K562 (cell line): ENCODE measurements around the gene AMH. TPM values are rescaled to one million over a fixed set of nuclear protein-coding genes. Genes with fewer than 3 reads are reported as not detected.

Source experiments
- CHD4 ChIP-seq: fragments of 200-600 bp; sonication (generic); IDR thresholded peaks from 3 replicates; pipeline ENCODE4 v1.6.1; 2012; ENCODE audit warnings: low read depth, mild to moderate bottlenecking, mixed read lengths, low read length, inconsistent platforms; ENCODE audit not compliant: insufficient read depth, insufficient replicate concordance, poor library complexity, severe bottlenecking
- CREB5 ChIP-seq: fragments of 250-450 bp; sonication (Bioruptor Pico); IDR thresholded peaks from 2 replicates; pipeline ENCODE4 v1.5.0; 2020; ENCODE audit warnings: mild to moderate bottlenecking
- DLX4 ChIP-seq: fragments of 250-450 bp; sonication (Bioruptor Pico); IDR thresholded peaks from 2 replicates; pipeline ENCODE4 v1.6.1; 2021; ENCODE audit warnings: mild to moderate bottlenecking
- GATAD2A ChIP-seq: fragments of 450-650 bp; IDR thresholded peaks from 2 replicates; pipeline ENCODE4 v1.6.1; 2017
- HMGN3 ChIP-seq: IDR thresholded peaks from 2 replicates; pipeline ENCODE4 v1.6.1; 2011; ENCODE audit warnings: borderline replicate concordance, low read depth, mild to moderate bottlenecking, mixed read lengths, low read length; ENCODE audit not compliant: insufficient read length; ENCODE audit errors: extremely low read depth
- PCBP2 ChIP-seq: fragments of 200-400 bp; formaldehyde crosslinking; IDR thresholded peaks from 2 replicates; pipeline ENCODE4 v1.6.1; 2018; ENCODE audit warnings: low read length, low read depth, mild to moderate bottlenecking, moderate library complexity; ENCODE audit not compliant: poor library complexity, severe bottlenecking
- RAD21 ChIP-seq, 2 experiments: fragments of 250-450 bp in 1 of 2; fragments of 450-650 bp in 1 of 2; sonication (Bioruptor Pico) in 1 of 2; formaldehyde crosslinking in 1 of 2; IDR thresholded peaks in 1 of 2; conservative IDR thresholded peaks in 1 of 2; 2 replicates each; pipeline versions ENCODE4 v1.4.0 to v1.8.0; 2020 to 2022; ENCODE audit warnings: mild to moderate bottlenecking in 2 of 2, moderate library complexity in 1 of 2
- SNIP1 ChIP-seq: fragments of 450-650 bp; IDR thresholded peaks from 2 replicates; pipeline ENCODE4 v1.7.1; 2017; ENCODE audit warnings: low read depth, mild to moderate bottlenecking
- SRSF7 ChIP-seq: fragments of 200-400 bp; formaldehyde crosslinking; optimal IDR thresholded peaks from 2 replicates; pipeline ENCODE3; 2017; ENCODE audit warnings: mild to moderate bottlenecking, low read depth, low read length
- TEAD2 ChIP-seq: fragments of 450-650 bp; IDR thresholded peaks from 2 replicates; pipeline ENCODE4 v1.6.1; 2016; ENCODE audit warnings: missing genetic modification characterization, control low read depth, missing compliant biosample characterization
- USF1 ChIP-seq: sonication (generic); formaldehyde crosslinking; IDR thresholded peaks from 2 replicates; pipeline ENCODE4 v1.9.0; 2022; ENCODE audit warnings: mild to moderate bottlenecking, missing genetic modification reagents
- ZKSCAN8 ChIP-seq: fragments of 200-800 bp; sonication (Bioruptor generic); IDR thresholded peaks from 2 replicates; pipeline ENCODE4 v1.6.1; 2016; ENCODE audit warnings: missing genetic modification characterization, missing compliant biosample characterization
- ZNF551 ChIP-seq: fragments of 250-450 bp; sonication (Bioruptor Pico); IDR thresholded peaks from 2 replicates; pipeline ENCODE4 v1.5.0; 2021; ENCODE audit warnings: mild to moderate bottlenecking, moderate library complexity
- ZNF584 ChIP-seq: fragments of 200-800 bp; sonication (Bioruptor generic); IDR thresholded peaks from 2 replicates; pipeline ENCODE4 v1.6.1; 2016; ENCODE audit warnings: low read depth, mild to moderate bottlenecking, missing genetic modification characterization, missing compliant biosample characterization
- ZNF592 ChIP-seq: fragments of 450-650 bp; IDR thresholded peaks from 2 replicates; pipeline ENCODE4 v1.6.1; 2017; ENCODE audit warnings: antibody characterized with exemption, mild to moderate bottlenecking
- ZNF639 ChIP-seq, 2 experiments: fragments of 200-800 bp in 1 of 2; sonication (Bioruptor generic) in 1 of 2; sonication (generic) in 1 of 2; formaldehyde crosslinking in 1 of 2; IDR thresholded peaks in 1 of 2; conservative IDR thresholded peaks in 1 of 2; 2 replicates each; pipeline versions ENCODE4 v1.5.0 to v1.6.1; 2016 to 2020; ENCODE audit warnings: missing compliant biosample characterization in 1 of 2, missing genetic modification characterization in 1 of 2, missing genetic modification reagents in 1 of 2
- polyA plus RNA-seq, 8 experiments: library from polyadenylated mRNA; depleted of rRNA in 4 of 8; stranded (reverse) in 5 of 8; unstranded in 3 of 8; fragments of >200 nt; fragmentation: Nextera tagmentation in 2 of 8; fragmentation: Illumina TruSeq in 1 of 8; extraction: Ambion mirVana in 2 of 8; extraction: Trizol in 1 of 8; gene quantifications; 2 replicates each; pipeline versions ENCODE4 v1.2.1 to v1.2.3, GENCODE V29; 2011 to 2014; ENCODE audit warnings: inconsistent platforms in 1 of 8, missing spikeins in 1 of 8
- total RNA-seq, 7 experiments: library from RNA; depleted of rRNA in 6 of 7; stranded (reverse); fragments of >200 nt in 6 of 7; fragmentation: Illumina TruSeq in 2 of 7; extraction: Trizol in 2 of 7; gene quantifications; 2 replicates each; pipeline versions ENCODE4 v1.2.1 to v1.2.3, GENCODE V29; 2011 to 2021; ENCODE audit warnings: low replicate concordance in 1 of 7

The AMH gene
- total and polyA plus RNA-seq, 9 of the 15 experiments (the other 6 are each of a cell fraction or from before 2014, with no cell fraction given), result 0.29 to 27.4 (median 2.6) TPM; not detected in 2

DNA sequence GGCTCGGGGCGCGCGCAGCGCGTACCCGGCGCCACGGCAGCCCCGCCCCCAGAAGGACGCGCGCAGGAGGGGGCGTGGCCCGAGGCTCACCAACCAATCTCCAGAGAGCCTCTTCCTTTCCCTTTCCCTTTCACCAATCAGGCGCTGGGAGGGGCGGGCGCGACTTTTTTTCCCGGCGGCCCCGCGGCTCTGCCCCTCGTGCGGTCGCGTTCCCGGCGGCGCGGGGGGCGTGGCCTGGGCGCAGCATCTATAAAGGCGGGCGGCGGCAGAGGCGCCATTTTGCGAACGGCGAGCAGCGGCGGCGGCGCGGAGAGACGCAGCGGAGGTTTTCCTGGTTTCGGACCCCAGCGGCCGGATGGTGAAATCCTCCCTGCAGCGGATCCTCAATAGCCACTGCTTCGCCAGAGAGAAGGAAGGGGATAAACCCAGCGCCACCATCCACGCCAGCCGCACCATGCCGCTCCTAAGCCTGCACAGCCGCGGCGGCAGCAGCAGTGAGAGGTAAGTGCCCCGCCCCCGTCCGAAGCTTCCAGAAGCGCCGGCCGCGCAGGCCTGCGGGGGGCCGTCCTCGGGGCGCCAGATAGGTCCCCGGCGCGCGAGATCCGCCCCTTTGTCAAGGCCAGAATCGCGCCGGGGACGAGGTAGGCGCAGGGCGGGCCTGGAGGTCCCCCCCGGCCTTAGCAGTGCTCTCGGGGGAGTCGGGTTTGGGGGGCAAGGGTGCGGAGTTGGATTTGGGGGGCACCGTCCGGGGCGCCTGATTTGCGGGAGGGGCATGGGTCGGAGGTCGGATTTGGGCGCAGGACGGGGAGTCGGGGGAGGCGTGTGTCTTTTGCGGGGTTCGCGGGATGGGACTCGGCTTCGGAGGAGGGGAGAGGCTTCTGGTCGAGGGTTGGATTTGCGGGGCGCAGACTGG is 20.4 kb downstream of the AMH start (continued):
- peak; percentile 10 for TF ChIP-seq HMGN3
- TF ChIP-seq ZNF551 (CRISPR knock-in tag), result no peak
- no peak for TF ChIP-seq CHD4
- no peak; the same call in 1 of the 2 replicates for TF ChIP-seq ZKSCAN8 (CRISPR knock-in tag)
- TF ChIP-seq USF1 (CRISPR knock-in tag), result peak; percentile 51
- no peak for TF ChIP-seq CREB5 (CRISPR knock-in tag)
- no peak for TF ChIP-seq SNIP1
- peak in 1 of 2 experiments; percentile 91; a peak in 2 of 4 replicates for TF ChIP-seq ZNF639 (CRISPR knock-in tag; conservative IDR thresholded peaks at IDR 0.05 in 1 of 2, IDR thresholded peaks at IDR 0.05 in 1 of 2)
- no peak for TF ChIP-seq DLX4 (CRISPR knock-in tag)
- no peak for TF ChIP-seq TEAD2 (tag)
- peak in 1 of 2 experiments; percentile 15; a peak in 1 of 4 replicates for TF ChIP-seq RAD21 (CRISPR knock-in tag; conservative IDR thresholded peaks at IDR 0.05 in 1 of 2, IDR thresholded peaks at IDR 0.05 in 1 of 2)
- no peak for TF ChIP-seq GATAD2A
- TF ChIP-seq ZNF584 (CRISPR knock-in tag), result peak; percentile 63; the same call in 1 of the 2 replicates
- TF ChIP-seq SRSF7, result no peak
- TF ChIP-seq ZNF592, result no peak
- peak; percentile 87 for TF ChIP-seq PCBP2
